Skin epidermis (tissue), 12 donors: Measurements from ENCODE around the gene OR4K14.
"Not testable (repeated sequence)": the region's sequence is repeated elsewhere in the genome, so short reads cannot be mapped to it uniquely, and the experiment has no call there.

Source experiments
- H3K27ac ChIP-seq, 21 experiments: fragments of 200-600 bp; sonication (generic) in 11 of 21; one replicate each; pipeline ENCODE4 v1.5.0; 2020; ENCODE audit warnings: mild to moderate bottlenecking in 3 of 21, inconsistent platforms in 2 of 21, moderate library complexity in 2 of 21
- H3K4me3 ChIP-seq, 7 experiments: fragments of 200-600 bp; sonication (generic) in 2 of 7; one replicate each; pipeline ENCODE4 v1.5.0; 2020; ENCODE audit warnings: inconsistent platforms in 2 of 7, mild to moderate bottlenecking in 2 of 7, moderate library complexity in 1 of 7

Gene OR4K14

GRCh38 chr14:20019257-20019865 is at the start of gene OR4K14:
Gene OR4K14 (minus strand): TSS chr14:20019307. CDS start chr14:20015193, 4,114 bp downstream.
- Histone ChIP-seq H3K4me3 (no peak within 1 kb of the TSS), H3K27ac (no peak within 1 kb of the TSS)

- Histone ChIP-seq H3K4me3 (no peak within 1 kb of the TSS), H3K27ac (no peak within 1 kb of the TSS)
These were observed 40.6 kb upstream of the OR4K14 start, which contains the start of gene OR4L1 for GRCh38 chr14:20059745-20060144. Gene OR4L1 (plus strand): TSS chr14:20060045. CDS start chr14:20060045, 0 bp downstream.

- no peak overlapping the region for H3K27ac ChIP-seq
- H3K4me3 ChIP-seq, result no peak overlapping the region
These were observed 29.1 kb upstream of the OR4K14 start for GRCh38 chr14:20048202-20048601.

GRCh38 chr14:20044243-20044642 is 25.1 kb upstream of the OR4K14 start:
- H3K4me3 ChIP-seq, result no peak overlapping the region
- H3K27ac ChIP-seq, result no peak overlapping the region

- no peak within 1 kb of the TSS for H3K4me3 ChIP-seq
- H3K27ac ChIP-seq, result no peak within 1 kb of the TSS
These were observed 16.8 kb upstream of the OR4K14 start, which contains the start of gene OR4K13 for GRCh38 chr14:20035938-20036337. Gene OR4K13 (minus strand): TSS chr14:20036038. CDS start chr14:20034758, 1,280 bp downstream.

GRCh38 chr14:20035449-20035848 is 16.3 kb upstream of the OR4K14 start:
- H3K27ac ChIP-seq, result no peak overlapping the region
- H3K4me3 ChIP-seq, result no peak overlapping the region

GRCh38 chr14:20031058-20031457 is 12.0 kb upstream of the OR4K14 start:
- no peak overlapping the region for H3K27ac ChIP-seq
- no peak overlapping the region for H3K4me3 ChIP-seq

- Histone ChIP-seq H3K27ac (no peak overlapping the region), H3K4me3 (no peak overlapping the region)
These were observed 11.0 kb downstream of the OR4K14 start for GRCh38 chr14:20008156-20008555.

- Histone ChIP-seq H3K27ac (no peak overlapping the region), H3K4me3 (no peak overlapping the region)
These were observed 16.8 kb downstream of the OR4K14 start for GRCh38 chr14:20002319-20002718.

- no peak within 1 kb of the TSS for H3K4me3 ChIP-seq
- H3K27ac ChIP-seq, result no peak within 1 kb of the TSS
These were observed 17.2 kb downstream of the OR4K14 start, which contains the start of gene OR4Q2 for GRCh38 chr14:20001863-20002262. Gene OR4Q2 (plus strand): TSS chr14:20002163.

- Histone ChIP-seq H3K4me3 (no peak overlapping the region), H3K27ac (no peak overlapping the region)
These were observed 25.7 kb downstream of the OR4K14 start for GRCh38 chr14:19993438-19993837.

GRCh38 chr14:19975291-19975690 is 43.8 kb downstream of the OR4K14 start, which contains the start of gene OR4K15:
Gene OR4K15 (plus strand): TSS chr14:19975591. CDS start chr14:19975591, 0 bp downstream.
- no peak within 1 kb of the TSS for H3K27ac ChIP-seq
- H3K4me3 ChIP-seq, result no peak within 1 kb of the TSS

GRCh38 chr14:19974844-19975243 is 44.3 kb downstream of the OR4K14 start:
- H3K27ac ChIP-seq, result no peak overlapping the region
- H3K4me3 ChIP-seq, result no peak overlapping the region

- not testable (repeated sequence) for H3K27ac ChIP-seq, H3K4me3 ChIP-seq
These were observed 49.4 kb downstream of the OR4K14 start for GRCh38 chr14:19969735-19970134.
